A549 (cell line): ENCODE measurements around the gene NPSR1. TPM values are rescaled to one million over a fixed set of nuclear protein-coding genes. Genes with fewer than 3 reads are reported as not detected.
"Not testable (repeated sequence)": the region's sequence is repeated elsewhere in the genome, so short reads cannot be mapped to it uniquely, and the experiment has no call there.

Experiments
- ATAC-seq, 2 experiments: fragments of 200-7000 bp in 1 of 2; fragments of >200 bp in 1 of 2; cut with Nextera tagmentation in 1 of 2; cut with Tn5 transposase in 1 of 2; 3 replicates each; pipeline versions ENCODE4 v1.8.0 to v1.9.1; 2018 to 2020; ENCODE audit warnings: mild to moderate bottlenecking in 1 of 2, moderate library complexity in 1 of 2
- CTCF ChIA-PET: fragments of 300-600 bp; sonication (Branson Sonifier 250); formaldehyde crosslinking; extraction: SDS; loops from one replicate; lab custom pipeline; 2021; ENCODE audit warnings: antibody characterized with exemption, inconsistent platforms; lab: Yijun Ruan, JAX
- POLR2A ChIA-PET: fragments of 350-600 bp; formaldehyde crosslinking; extraction: SDS; loops from one replicate; lab custom pipeline; 2021; ENCODE audit warnings: antibody characterized with exemption, inconsistent platforms; lab: Yijun Ruan, JAX
- DNase-seq, 2 experiments: peaks; one replicate each; pipeline versions ENCODE4 v3.0.0 to v3.0.0-alpha.2; 2011 to 2016; ENCODE audit warnings: low read depth in 1 of 2, low spot score in 1 of 2
- FAIRE-seq: peaks from 2 replicates; lab custom pipeline; 2011; peaks lifted over from hg19 to GRCh38; lab: Jason Lieb, UNC
- H3K27ac ChIP-seq, 2 experiments: fragments of >200 bp; sonication (Bioruptor Twin); formaldehyde crosslinking; 3 replicates each; pipeline ENCODE4 v1.5.1; 2016 to 2017
- H3K4me1 ChIP-seq: fragments of >200 bp; sonication (Bioruptor Twin); formaldehyde crosslinking; 3 replicates; pipeline ENCODE4 v1.6.1; 2016
- H3K4me2 ChIP-seq: fragments of >200 bp; sonication (Bioruptor Twin); formaldehyde crosslinking; 3 replicates; pipeline ENCODE4 v1.6.1; 2016
- H3K4me3 ChIP-seq: fragments of >200 bp; sonication (Bioruptor Twin); formaldehyde crosslinking; 3 replicates; pipeline ENCODE4 v1.5.1; 2016
- H3K9me3 ChIP-seq: fragments of >200 bp; sonication (Bioruptor Twin); formaldehyde crosslinking; 3 replicates; pipeline ENCODE4 v1.6.1; 2016
- CBX2 ChIP-seq: fragments of 200-600 bp; sonication (generic); IDR thresholded peaks from 2 replicates; pipeline ENCODE4 v1.6.1; 2016; ENCODE audit warnings: low read depth, mild to moderate bottlenecking, borderline replicate concordance
- CBX8 ChIP-seq: fragments of 200-600 bp; sonication (generic); IDR thresholded peaks from 2 replicates; pipeline ENCODE4 v1.6.1; 2016
- CEBPB ChIP-seq, 2 experiments: fragments of >200 bp in 1 of 2; sonication (Bioruptor Twin) in 1 of 2; formaldehyde crosslinking in 1 of 2; IDR thresholded peaks; 2 replicates each; pipeline ENCODE4 v1.6.1; 2012 to 2016
- EHMT2 ChIP-seq: fragments of 200-600 bp; sonication (generic); IDR thresholded peaks from 2 replicates; pipeline ENCODE4 v1.6.1; 2016; ENCODE audit warnings: antibody characterized with exemption, low read depth, mild to moderate bottlenecking, moderate library complexity
- EP300 ChIP-seq, 2 experiments: fragments of >200 bp; sonication (Bioruptor Twin); formaldehyde crosslinking; IDR thresholded peaks; 2 replicates in 1 of 2; 3 replicates in 1 of 2; pipeline ENCODE4 v1.6.1; 2016 to 2017
- FOSB ChIP-seq: fragments of 250-450 bp; sonication (Bioruptor Pico); IDR thresholded peaks from 2 replicates; pipeline ENCODE4 v1.5.0; 2020; ENCODE audit warnings: mild to moderate bottlenecking, moderate library complexity
- FOXS1 ChIP-seq: fragments of 250-450 bp; sonication (Bioruptor Pico); IDR thresholded peaks from 2 replicates; pipeline ENCODE4 v1.5.0; 2020; ENCODE audit warnings: mild to moderate bottlenecking, moderate library complexity
- HMGXB4 ChIP-seq: fragments of 250-450 bp; sonication (Bioruptor Pico); IDR thresholded peaks from 2 replicates; pipeline ENCODE4 v1.5.0; 2021; ENCODE audit warnings: mild to moderate bottlenecking, moderate library complexity, borderline replicate concordance
- HOXA7 ChIP-seq: fragments of 250-450 bp; sonication (Bioruptor Pico); IDR thresholded peaks from 2 replicates; pipeline ENCODE4 v1.5.0; 2020; ENCODE audit warnings: mild to moderate bottlenecking, moderate library complexity
- JUN ChIP-seq, 2 experiments: fragments of >200 bp; sonication (Bioruptor Twin); formaldehyde crosslinking; IDR thresholded peaks; 2 replicates in 1 of 2; 3 replicates in 1 of 2; pipeline ENCODE4 v1.6.1; 2016 to 2017
- JUNB ChIP-seq: fragments of >200 bp; sonication (Bioruptor Twin); formaldehyde crosslinking; IDR thresholded peaks from 2 replicates; pipeline ENCODE4 v1.6.1; 2016
- KDM1A ChIP-seq: fragments of 200-600 bp; sonication (generic); IDR thresholded peaks from 2 replicates; pipeline ENCODE4 v1.6.1; 2016; ENCODE audit warnings: low read depth, mild to moderate bottlenecking
- MAX ChIP-seq: IDR thresholded peaks from 2 replicates; pipeline ENCODE4 v1.6.1; 2012
- POLR2AphosphoS2 ChIP-seq: conservative IDR thresholded peaks from 2 replicates; pipeline ENCODE4 v1.6.1; 2012; ENCODE audit warnings: low read length, improper control_type of control experiment, inconsistent platforms
- RARB ChIP-seq: fragments of 250-450 bp; sonication (Bioruptor Pico); IDR thresholded peaks from 2 replicates; pipeline ENCODE4 v1.8.0; 2021; ENCODE audit warnings: mild to moderate bottlenecking, moderate library complexity
- SMC3 ChIP-seq: fragments of >200 bp; sonication (Bioruptor Twin); formaldehyde crosslinking; IDR thresholded peaks from 3 replicates; pipeline ENCODE4 v1.6.1; 2018; ENCODE audit warnings: inconsistent platforms
- SREBF2 ChIP-seq: fragments of 450-650 bp; IDR thresholded peaks from 2 replicates; pipeline ENCODE4 v1.6.1; 2014; ENCODE audit warnings: mild to moderate bottlenecking, moderate library complexity
- TFCP2L1 ChIP-seq: fragments of 250-450 bp; sonication (Bioruptor Pico); IDR thresholded peaks from 2 replicates; pipeline ENCODE4 v1.5.0; 2021; ENCODE audit warnings: mild to moderate bottlenecking
- ZSCAN20 ChIP-seq: fragments of 250-450 bp; sonication (Bioruptor Pico); IDR thresholded peaks from 2 replicates; pipeline ENCODE4 v1.8.0; 2022; ENCODE audit warnings: mild to moderate bottlenecking, moderate library complexity
- WGBS: methylation state at CpG from one replicate; pipeline ENCODE4 v1.1.6; 2017; ENCODE audit errors: missing lambda C conversion rate; 5-methylcytosine and 5-hydroxymethylcytosine counted together
- polyA plus RNA-seq, 4 experiments: library from polyadenylated mRNA; depleted of rRNA in 3 of 4; stranded (reverse); fragments of >200 nt; fragmentation: RNase III in 1 of 4; extraction: RNeasy Plus Mini Kit Qiagen cat#74134 plus additional on column Dnase treatment in 1 of 4; gene quantifications; 2 replicates in 3 of 4; 3 replicates in 1 of 4; pipeline ENCODE4 v1.2.3, GENCODE V29; 2011 to 2017
- TF ChIP-seq, protein P1 (sequence below): fragments of 200-600 bp; sonication (generic); IDR thresholded peaks from 2 replicates; pipeline ENCODE4 v1.6.1; 2016; ENCODE audit warnings: antibody characterized with exemption, mild to moderate bottlenecking, moderate library complexity
- TF ChIP-seq, protein P2 (sequence below): fragments of >200 bp; sonication (Bioruptor Twin); formaldehyde crosslinking; IDR thresholded peaks from 2 replicates; pipeline ENCODE4 v1.6.1; 2016

The NPSR1 gene
- polyA plus RNA-seq, 2 of the 4 experiments (the other 2 are of a cell fraction): not detected

GRCh38 chr7:34806831-34807230 is 148.8 kb downstream of the NPSR1 start:
- ATAC-seq (no peak), DNase-seq (no peak), FAIRE-seq (no peak)
- Histone ChIP-seq H3K9me3 (no peaks in the 10 kb centered on the region), H3K4me1 (no peaks in the 10 kb centered on the region), H3K4me3 (no peak overlapping the region), H3K4me2 (no peak overlapping the region)
- POLR2A ChIA-PET: no interaction called here
- CTCF ChIA-PET: interaction anchor here (1.4 kb wide), 1 partner anchor 15 kb away, joined by 4 read pairs; no protein-coding TSS in a partner anchor
- TF ChIP-seq POLR2AphosphoS2 (no peak), RARB (no peak), KDM1A (no peak), FOSB (CRISPR knock-in tag) (no peak), EP300 (IDR thresholded peaks at IDR 0.05) (no peak), EHMT2 (no peak), CBX8 (no peak), SREBF2 (no peak), ZSCAN20 (no peak), CBX2 (no peak), SMC3 (no peak), CEBPB (IDR thresholded peaks at IDR 0.05) (no peak), FOXS1 (CRISPR knock-in tag) (no peak), JUN (IDR thresholded peaks at IDR 0.05) (no peak), HMGXB4 (CRISPR knock-in tag) (no peak), TFCP2L1 (no peak)
- TF ChIP-seq, protein P1, sequence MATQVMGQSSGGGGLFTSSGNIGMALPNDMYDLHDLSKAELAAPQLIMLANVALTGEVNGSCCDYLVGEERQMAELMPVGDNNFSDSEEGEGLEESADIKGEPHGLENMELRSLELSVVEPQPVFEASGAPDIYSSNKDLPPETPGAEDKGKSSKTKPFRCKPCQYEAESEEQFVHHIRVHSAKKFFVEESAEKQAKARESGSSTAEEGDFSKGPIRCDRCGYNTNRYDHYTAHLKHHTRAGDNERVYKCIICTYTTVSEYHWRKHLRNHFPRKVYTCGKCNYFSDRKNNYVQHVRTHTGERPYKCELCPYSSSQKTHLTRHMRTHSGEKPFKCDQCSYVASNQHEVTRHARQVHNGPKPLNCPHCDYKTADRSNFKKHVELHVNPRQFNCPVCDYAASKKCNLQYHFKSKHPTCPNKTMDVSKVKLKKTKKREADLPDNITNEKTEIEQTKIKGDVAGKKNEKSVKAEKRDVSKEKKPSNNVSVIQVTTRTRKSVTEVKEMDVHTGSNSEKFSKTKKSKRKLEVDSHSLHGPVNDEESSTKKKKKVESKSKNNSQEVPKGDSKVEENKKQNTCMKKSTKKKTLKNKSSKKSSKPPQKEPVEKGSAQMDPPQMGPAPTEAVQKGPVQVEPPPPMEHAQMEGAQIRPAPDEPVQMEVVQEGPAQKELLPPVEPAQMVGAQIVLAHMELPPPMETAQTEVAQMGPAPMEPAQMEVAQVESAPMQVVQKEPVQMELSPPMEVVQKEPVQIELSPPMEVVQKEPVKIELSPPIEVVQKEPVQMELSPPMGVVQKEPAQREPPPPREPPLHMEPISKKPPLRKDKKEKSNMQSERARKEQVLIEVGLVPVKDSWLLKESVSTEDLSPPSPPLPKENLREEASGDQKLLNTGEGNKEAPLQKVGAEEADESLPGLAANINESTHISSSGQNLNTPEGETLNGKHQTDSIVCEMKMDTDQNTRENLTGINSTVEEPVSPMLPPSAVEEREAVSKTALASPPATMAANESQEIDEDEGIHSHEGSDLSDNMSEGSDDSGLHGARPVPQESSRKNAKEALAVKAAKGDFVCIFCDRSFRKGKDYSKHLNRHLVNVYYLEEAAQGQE: no peak
- TF ChIP-seq, protein P2, sequence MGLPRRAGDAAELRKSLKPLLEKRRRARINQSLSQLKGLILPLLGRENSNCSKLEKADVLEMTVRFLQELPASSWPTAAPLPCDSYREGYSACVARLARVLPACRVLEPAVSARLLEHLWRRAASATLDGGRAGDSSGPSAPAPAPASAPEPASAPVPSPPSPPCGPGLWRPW: no peak
- TF ChIP-seq, all 56 proteins: peak for 0
- no peak overlapping the region for H3K27ac ChIP-seq
- 47% methylated on average over 2 of the region's 2 CpGs for WGBS

- POLR2A ChIA-PET: no interaction called here
These were observed 149.7 kb downstream of the NPSR1 start for GRCh38 chr7:34807548-34808340.

GRCh38 chr7:34814203-34814842 is 156.3 kb downstream of the NPSR1 start:
- FAIRE-seq: not testable (repeated sequence)
- WGBS: 63% methylated on average over 6 of the region's 7 CpGs

More at GRCh38 chr7:34807548-34808340, 149.7 kb downstream of the NPSR1 start:
- Histone ChIP-seq H3K4me1 (no peaks in the 10 kb centered on the region), H3K4me3 (no peak overlapping the region), H3K9me3 (no peaks in the 10 kb centered on the region), H3K4me2 (no peak overlapping the region), H3K27ac (no peak overlapping the region)
- WGBS: 67% methylated on average over 7 of the region's 7 CpGs
- CTCF ChIA-PET: interaction anchor here (0.9 kb wide), 1 partner anchor 487 kb away, joined by 3 read pairs; no protein-coding TSS in a partner anchor
- ATAC-seq (no peak), DNase-seq (no peak), FAIRE-seq (no peak)
- TF ChIP-seq HOXA7 (CRISPR knock-in tag) (no peak), MAX (no peak), JUNB (no peak)

More at GRCh38 chr7:34814203-34814842, 156.3 kb downstream of the NPSR1 start:
- H3K4me3 ChIP-seq, ATAC-seq, H3K4me2 ChIP-seq, H3K27ac ChIP-seq, CTCF ChIA-PET, POLR2A ChIA-PET, DNase-seq, H3K4me1 ChIP-seq, H3K9me3 ChIP-seq: not testable (repeated sequence)
